K562 (cell line): ENCODE results near the gene APPBP2. TPM values are rescaled to one million over a fixed set of nuclear protein-coding genes. Genes with fewer than 3 reads are reported as not detected.

Experiments
- ATAC-seq: fragments of 200-7000 bp; cut with Tn5 transposase; 3 replicates; pipeline ENCODE4 v1.9.1; 2020; ENCODE audit warnings: moderate library complexity
- BruUV-seq: library from RNA; stranded (reverse); fragments of 400-500 nt; replicated peaks from 2 replicates; lab custom pipeline; 2021; lab: Mats Ljungman, UMichigan
- CTCF ChIA-PET: fragments of 300-600 bp; formaldehyde crosslinking; extraction: SDS; loops from one replicate; lab custom pipeline; 2021; ENCODE audit warnings: low intra/inter-chr PET ratio; lab: Yijun Ruan, JAX
- POLR2A ChIA-PET: fragments of 300-600, 350-650 bp; sonication (Branson Sonifier 250); formaldehyde crosslinking; extraction: SDS; loops from one replicate; lab custom pipeline; 2021; ENCODE audit warnings: antibody characterized with exemption, inconsistent platforms; lab: Yijun Ruan, JAX
- DNase-seq, 4 experiments: peaks; one replicate each; pipeline versions ENCODE4 v3.0.0 to v3.0.0-alpha.2; 2011 to 2018; ENCODE audit warnings: low spot score in 3 of 4, mixed read lengths in 3 of 4; ENCODE audit errors: extremely low read depth in 1 of 4
- FAIRE-seq: peaks from 2 replicates; lab custom pipeline; 2011; peaks lifted over from hg19 to GRCh38; lab: Jason Lieb, UNC
- H2AFZ ChIP-seq: 2 replicates; pipeline ENCODE4 v1.6.0; 2011; ENCODE audit warnings: low read depth, low read length, control low read depth, inconsistent platforms
- H3K27ac ChIP-seq: fragments of 200-600 bp; 3 replicates; pipeline ENCODE4 v1.8.0; 2011; ENCODE audit warnings: low read depth, mild to moderate bottlenecking, control low read depth, inconsistent platforms, low read length, moderate library complexity, mixed read lengths; ENCODE audit errors: extremely low read depth
- H3K27me3 ChIP-seq, 2 experiments: fragments of 300-600 bp in 1 of 2; 2 replicates in 1 of 2; 3 replicates in 1 of 2; pipeline versions ENCODE4 v1.6.0 to v1.8.0; 2011; ENCODE audit warnings: inconsistent platforms in 2 of 2, low read length in 2 of 2, mild to moderate bottlenecking in 1 of 2, mixed read lengths in 1 of 2, moderate library complexity in 1 of 2; ENCODE audit not compliant: control insufficient read depth in 2 of 2, insufficient read depth in 2 of 2
- H3K36me3 ChIP-seq: fragments of 300-600 bp; 3 replicates; pipeline ENCODE4 v1.8.0; 2011; ENCODE audit warnings: mild to moderate bottlenecking, low read length, inconsistent platforms; ENCODE audit not compliant: control insufficient read depth, insufficient read depth
- H3K4me1 ChIP-seq, 2 experiments: fragments of 200-600 bp in 1 of 2; replicated peaks in 1 of 2; 2 replicates in 1 of 2; 3 replicates in 1 of 2; pipeline versions ENCODE4 v1.5.1 to v1.8.0; 2011; ENCODE audit warnings: inconsistent platforms in 2 of 2, low read length in 2 of 2, mild to moderate bottlenecking in 1 of 2, mixed read lengths in 1 of 2, moderate library complexity in 1 of 2; ENCODE audit not compliant: control insufficient read depth in 2 of 2, insufficient read depth in 2 of 2
- H3K4me2 ChIP-seq: 2 replicates; pipeline ENCODE4 v1.6.1; 2011; ENCODE audit warnings: low read length, control low read depth, inconsistent platforms, mixed read lengths; ENCODE audit not compliant: insufficient read depth
- H3K4me3 ChIP-seq: fragments of 200-600 bp; sonication (generic), shearing (Covaris generic); 2 replicates; pipeline ENCODE4 v1.5.1; 2016; ENCODE audit warnings: control low read depth, inconsistent platforms
- H3K79me2 ChIP-seq: fragments of 200-600 bp; 3 replicates; pipeline ENCODE4 v1.8.0; 2011; ENCODE audit warnings: low read length, inconsistent platforms; ENCODE audit not compliant: control insufficient read depth, insufficient read depth
- H3K9ac ChIP-seq, 2 experiments: 2 replicates each; pipeline versions ENCODE4 v1.6.0 to v1.6.1; 2011; ENCODE audit warnings: low read depth in 2 of 2, low read length in 2 of 2, control low read depth in 1 of 2, inconsistent platforms in 1 of 2, mild to moderate bottlenecking in 1 of 2, mixed read lengths in 1 of 2; ENCODE audit not compliant: insufficient read depth in 1 of 2
- H3K9me1 ChIP-seq: one replicate; pipeline ENCODE4 v1.6.0; 2011; ENCODE audit warnings: inconsistent platforms, mild to moderate bottlenecking, low read length, moderate library complexity; ENCODE audit not compliant: control insufficient read depth, insufficient read depth
- H3K9me3 ChIP-seq: replicated peaks from 2 replicates; pipeline ENCODE4 v1.5.1; 2011; ENCODE audit warnings: low read depth, low read length, inconsistent platforms; ENCODE audit not compliant: control insufficient read depth, insufficient read depth
- H4K20me1 ChIP-seq: replicated peaks from 2 replicates; pipeline ENCODE4 v1.6.1; 2011; ENCODE audit warnings: low read length, inconsistent platforms, mixed read lengths; ENCODE audit not compliant: control insufficient read depth, insufficient read depth
- DEAF1 ChIP-seq: fragments of 450-650 bp; formaldehyde crosslinking; IDR thresholded peaks from 2 replicates; pipeline ENCODE4 v1.4.0; 2020; ENCODE audit warnings: mild to moderate bottlenecking, moderate library complexity
- KDM1A ChIP-seq, 2 experiments: fragments of 450-650 bp; IDR thresholded peaks; 2 replicates each; pipeline ENCODE4 v1.6.1; 2016; ENCODE audit warnings: mild to moderate bottlenecking in 2 of 2
- MAFG ChIP-seq: fragments of 450-650 bp; conservative IDR thresholded peaks from 2 replicates; pipeline ENCODE4 v1.6.1; 2016; ENCODE audit warnings: missing genetic modification characterization, missing compliant biosample characterization
- MAZ ChIP-seq, 2 experiments: fragments of 450-650 bp in 1 of 2; sonication (generic) in 1 of 2; formaldehyde crosslinking; IDR thresholded peaks in 1 of 2; conservative IDR thresholded peaks in 1 of 2; 2 replicates each; pipeline versions ENCODE4 v1.4.0 to v1.5.0; 2020; ENCODE audit warnings: mild to moderate bottlenecking in 1 of 2, missing genetic modification reagents in 1 of 2
- RAD21 ChIP-seq, 2 experiments: fragments of 250-450 bp in 1 of 2; fragments of 450-650 bp in 1 of 2; sonication (Bioruptor Pico) in 1 of 2; formaldehyde crosslinking in 1 of 2; IDR thresholded peaks in 1 of 2; conservative IDR thresholded peaks in 1 of 2; 2 replicates each; pipeline versions ENCODE4 v1.4.0 to v1.8.0; 2020 to 2022; ENCODE audit warnings: mild to moderate bottlenecking in 2 of 2, moderate library complexity in 1 of 2
- RB1 ChIP-seq: fragments of 450-650 bp; IDR thresholded peaks from 2 replicates; pipeline ENCODE4 v1.6.1; 2017; ENCODE audit warnings: low read depth, mild to moderate bottlenecking
- WGBS: fragments of 100-300 bp; shearing (Covaris generic); methylation state at CpG from one replicate; pipeline ENCODE4 v1.1.6; 2016; ENCODE audit warnings: low coverage, mixed read lengths; ENCODE audit not compliant: insufficient coverage; ENCODE audit errors: missing lambda C conversion rate; 5-methylcytosine and 5-hydroxymethylcytosine counted together
- in situ Hi-C: fragments of 300-500 bp; cut with MboI; formaldehyde crosslinking; loops from 4 replicates; pipeline ENCODE4 v1.15.0; 2018; ENCODE audit warnings: inconsistent platforms, mixed read lengths
- intact Hi-C: fragments of 100-400 bp; cut with micrococcal nuclease; formaldehyde crosslinking; loops from 2 replicates; pipeline ENCODE4 v1.14.2; 2022
- polyA plus RNA-seq, 8 experiments: library from polyadenylated mRNA; depleted of rRNA in 4 of 8; stranded (reverse) in 5 of 8; unstranded in 3 of 8; fragments of >200 nt; fragmentation: Nextera tagmentation in 2 of 8; fragmentation: Illumina TruSeq in 1 of 8; extraction: Ambion mirVana in 2 of 8; extraction: Trizol in 1 of 8; gene quantifications; 2 replicates each; pipeline versions ENCODE4 v1.2.1 to v1.2.3, GENCODE V29; 2011 to 2014; ENCODE audit warnings: inconsistent platforms in 1 of 8, missing spikeins in 1 of 8
- total RNA-seq, 7 experiments: library from RNA; depleted of rRNA in 6 of 7; stranded (reverse); fragments of >200 nt in 6 of 7; fragmentation: Illumina TruSeq in 2 of 7; extraction: Trizol in 2 of 7; gene quantifications; 2 replicates each; pipeline versions ENCODE4 v1.2.1 to v1.2.3, GENCODE V29; 2011 to 2021; ENCODE audit warnings: low replicate concordance in 1 of 7
- TF ChIP-seq, protein P1 (sequence below): fragments of 450-650 bp; IDR thresholded peaks from 2 replicates; pipeline ENCODE4 v1.6.1; 2018; ENCODE audit not compliant: partially characterized antibody
- TF ChIP-seq, protein P2 (sequence below), 3 experiments: IDR thresholded peaks in 2 of 3; conservative IDR thresholded peaks in 1 of 3; 2 replicates each; pipeline ENCODE4 v1.5.1; 2011 to 2012; ENCODE audit warnings: low read length in 3 of 3, mild to moderate bottlenecking in 3 of 3, control low read depth in 2 of 3, improper control_type of control experiment in 1 of 3, inconsistent platforms in 1 of 3, low read depth in 1 of 3, mixed read lengths in 1 of 3, moderate library complexity in 1 of 3; ENCODE audit not compliant: insufficient read depth in 2 of 3
- TF ChIP-seq, protein P3 (sequence below): sonication (generic); formaldehyde crosslinking; IDR thresholded peaks from 2 replicates; pipeline ENCODE4 v1.8.1; 2023; ENCODE audit warnings: mild to moderate bottlenecking, missing genetic modification reagents

APPBP2 gene
- total and polyA plus RNA-seq, 9 of the 15 experiments (the other 6 are each of a cell fraction or from before 2014, with no cell fraction given): 2.7 to 16.8 (median 6.9) TPM

GRCh38 chr17:60435244-60436167 lies 90.5 kb downstream of the APPBP2 start:
- H3K4me3 ChIP-seq: no peak overlapping the region
- peaks cover 3% of the 10 kb centered on the region in 2 experiments; a peak in 3 of 5 replicates for H3K4me1 ChIP-seq
- peak; percentile 65 to 87 (median 71) for DNase-seq
- H3K27me3 ChIP-seq: no peaks in the 10 kb centered on the region
- peak overlapping the region; percentile 80 for H2AFZ ChIP-seq
- peaks cover 9% of the 10 kb centered on the region; the same call in 1 of the 2 replicates for H3K9me3 ChIP-seq
- ChIA-PET POLR2A (no interaction called here), CTCF (interaction anchor here (0.6 to 1.6 kb wide), 4 partner anchors 120 to 359 kb away, joined by 5 to 14 read pairs (median 8); no protein-coding TSS in a partner anchor)
- ATAC-seq: peak; percentile 84
- FAIRE-seq: peak; percentile 92
- in situ Hi-C loops: no loop called here
- H3K9ac ChIP-seq: no peak overlapping the region
- peak overlapping the region; percentile 45; the same call in 1 of the 2 replicates for H3K4me2 ChIP-seq
- BruUV-seq: no TSS peak
- H3K36me3 ChIP-seq: no peaks in the 10 kb centered on the region
- no peaks in the 10 kb centered on the region for H4K20me1 ChIP-seq
- no peak overlapping the region for H3K27ac ChIP-seq
- intact Hi-C loops: loop anchor here (1.0 to 5.0 kb wide), 4 partner anchors 121 to 292 kb away; no protein-coding TSS in a partner anchor
- H3K9me1 ChIP-seq: no peaks in the 10 kb centered on the region
- WGBS: 58% methylated on average over 23 of the region's 28 CpGs
- no peaks in the 10 kb centered on the region for H3K79me2 ChIP-seq
- TF ChIP-seq RB1 (peak; percentile 31; the same call in 1 of the 2 replicates), DEAF1 (CRISPR knock-in tag) (peak; percentile 87), MAFG (tag) (peak; percentile 45), MAZ (CRISPR knock-in tag; conservative IDR thresholded peaks at IDR 0.05 in 1 of 2, IDR thresholded peaks at IDR 0.05 in 1 of 2) (no peak), RAD21 (CRISPR knock-in tag; conservative IDR thresholded peaks at IDR 0.05 in 1 of 2, IDR thresholded peaks at IDR 0.05 in 1 of 2) (peak; percentile 95 to 98), KDM1A (IDR thresholded peaks at IDR 0.05) (0 out of 4 replicates have a peak, but pooled peaks of 1 of the 2 experiments have one; percentile 29)
- TF ChIP-seq, protein P1, sequence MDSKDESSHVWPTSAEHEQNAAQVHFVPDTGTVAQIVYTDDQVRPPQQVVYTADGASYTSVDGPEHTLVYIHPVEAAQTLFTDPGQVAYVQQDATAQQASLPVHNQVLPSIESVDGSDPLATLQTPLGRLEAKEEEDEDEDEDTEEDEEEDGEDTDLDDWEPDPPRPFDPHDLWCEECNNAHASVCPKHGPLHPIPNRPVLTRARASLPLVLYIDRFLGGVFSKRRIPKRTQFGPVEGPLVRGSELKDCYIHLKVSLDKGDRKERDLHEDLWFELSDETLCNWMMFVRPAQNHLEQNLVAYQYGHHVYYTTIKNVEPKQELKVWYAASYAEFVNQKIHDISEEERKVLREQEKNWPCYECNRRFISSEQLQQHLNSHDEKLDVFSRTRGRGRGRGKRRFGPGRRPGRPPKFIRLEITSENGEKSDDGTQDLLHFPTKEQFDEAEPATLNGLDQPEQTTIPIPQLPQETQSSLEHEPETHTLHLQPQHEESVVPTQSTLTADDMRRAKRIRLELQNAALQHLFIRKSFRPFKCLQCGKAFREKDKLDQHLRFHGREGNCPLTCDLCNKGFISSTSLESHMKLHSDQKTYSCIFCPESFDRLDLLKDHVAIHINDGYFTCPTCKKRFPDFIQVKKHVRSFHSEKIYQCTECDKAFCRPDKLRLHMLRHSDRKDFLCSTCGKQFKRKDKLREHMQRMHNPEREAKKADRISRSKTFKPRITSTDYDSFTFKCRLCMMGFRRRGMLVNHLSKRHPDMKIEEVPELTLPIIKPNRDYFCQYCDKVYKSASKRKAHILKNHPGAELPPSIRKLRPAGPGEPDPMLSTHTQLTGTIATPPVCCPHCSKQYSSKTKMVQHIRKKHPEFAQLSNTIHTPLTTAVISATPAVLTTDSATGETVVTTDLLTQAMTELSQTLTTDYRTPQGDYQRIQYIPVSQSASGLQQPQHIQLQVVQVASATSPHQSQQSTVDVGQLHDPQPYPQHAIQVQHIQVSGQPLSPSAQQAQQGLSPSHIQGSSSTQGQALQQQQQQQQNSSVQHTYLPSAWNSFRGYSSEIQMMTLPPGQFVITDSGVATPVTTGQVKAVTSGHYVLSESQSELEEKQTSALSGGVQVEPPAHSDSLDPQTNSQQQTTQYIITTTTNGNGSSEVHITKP: peak; percentile 11
- TF ChIP-seq, protein P2, sequence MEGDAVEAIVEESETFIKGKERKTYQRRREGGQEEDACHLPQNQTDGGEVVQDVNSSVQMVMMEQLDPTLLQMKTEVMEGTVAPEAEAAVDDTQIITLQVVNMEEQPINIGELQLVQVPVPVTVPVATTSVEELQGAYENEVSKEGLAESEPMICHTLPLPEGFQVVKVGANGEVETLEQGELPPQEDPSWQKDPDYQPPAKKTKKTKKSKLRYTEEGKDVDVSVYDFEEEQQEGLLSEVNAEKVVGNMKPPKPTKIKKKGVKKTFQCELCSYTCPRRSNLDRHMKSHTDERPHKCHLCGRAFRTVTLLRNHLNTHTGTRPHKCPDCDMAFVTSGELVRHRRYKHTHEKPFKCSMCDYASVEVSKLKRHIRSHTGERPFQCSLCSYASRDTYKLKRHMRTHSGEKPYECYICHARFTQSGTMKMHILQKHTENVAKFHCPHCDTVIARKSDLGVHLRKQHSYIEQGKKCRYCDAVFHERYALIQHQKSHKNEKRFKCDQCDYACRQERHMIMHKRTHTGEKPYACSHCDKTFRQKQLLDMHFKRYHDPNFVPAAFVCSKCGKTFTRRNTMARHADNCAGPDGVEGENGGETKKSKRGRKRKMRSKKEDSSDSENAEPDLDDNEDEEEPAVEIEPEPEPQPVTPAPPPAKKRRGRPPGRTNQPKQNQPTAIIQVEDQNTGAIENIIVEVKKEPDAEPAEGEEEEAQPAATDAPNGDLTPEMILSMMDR (IDR thresholded peaks at IDR 0.05 in 2 of 3, conservative IDR thresholded peaks at IDR 0.05 in 1 of 3; ENCODE audit: insufficient read depth in 2 of 3, low read depth in 1 of 3, low read length in 3 of 3): peak; percentile 84 to 96 (median 87)
- TF ChIP-seq, protein P3, sequence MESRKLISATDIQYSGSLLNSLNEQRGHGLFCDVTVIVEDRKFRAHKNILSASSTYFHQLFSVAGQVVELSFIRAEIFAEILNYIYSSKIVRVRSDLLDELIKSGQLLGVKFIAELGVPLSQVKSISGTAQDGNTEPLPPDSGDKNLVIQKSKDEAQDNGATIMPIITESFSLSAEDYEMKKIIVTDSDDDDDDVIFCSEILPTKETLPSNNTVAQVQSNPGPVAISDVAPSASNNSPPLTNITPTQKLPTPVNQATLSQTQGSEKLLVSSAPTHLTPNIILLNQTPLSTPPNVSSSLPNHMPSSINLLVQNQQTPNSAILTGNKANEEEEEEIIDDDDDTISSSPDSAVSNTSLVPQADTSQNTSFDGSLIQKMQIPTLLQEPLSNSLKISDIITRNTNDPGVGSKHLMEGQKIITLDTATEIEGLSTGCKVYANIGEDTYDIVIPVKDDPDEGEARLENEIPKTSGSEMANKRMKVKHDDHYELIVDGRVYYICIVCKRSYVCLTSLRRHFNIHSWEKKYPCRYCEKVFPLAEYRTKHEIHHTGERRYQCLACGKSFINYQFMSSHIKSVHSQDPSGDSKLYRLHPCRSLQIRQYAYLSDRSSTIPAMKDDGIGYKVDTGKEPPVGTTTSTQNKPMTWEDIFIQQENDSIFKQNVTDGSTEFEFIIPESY (CRISPR knock-in tag): peak; percentile 27; the same call in 1 of the 2 replicates
